Hypothalamus (tissue), 51 donors: Measurements from ENCODE around the gene AJAP1.

Source experiments
- DNase-seq, 51 donors: peaks; one replicate each; lab custom pipeline; 2025; lab: John Stamatoyannopoulos, UW

The AJAP1 gene

GRCh38 chr1:4628992-4629391, 25.4 kb upstream of the AJAP1 start:
- no peak for DNase-seq

- no peak for DNase-seq
Measured at GRCh38 chr1:4630561-4630960, 23.8 kb upstream of the AJAP1 start.

DNA sequence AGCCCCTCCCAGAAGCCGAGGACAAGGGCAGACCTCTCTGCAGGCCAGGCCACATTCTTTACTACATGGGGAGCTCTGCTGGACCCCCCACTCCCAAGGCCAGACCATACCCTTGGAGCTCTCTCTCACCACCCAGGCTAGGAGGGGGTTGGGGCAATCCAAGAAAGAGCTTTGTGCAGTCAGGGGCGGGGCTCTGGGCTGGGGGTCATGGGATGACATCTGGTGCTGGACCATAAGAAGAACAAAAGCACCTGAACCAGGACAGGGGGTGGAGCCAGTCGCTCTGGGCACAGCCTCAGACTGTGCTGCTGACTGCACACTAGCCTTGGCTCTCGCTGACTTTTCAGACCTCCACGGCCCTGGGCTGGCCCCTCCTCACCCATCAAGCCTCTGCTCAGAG, 23.1 kb upstream of the AJAP1 start:
- DNase-seq = no peak

DNA sequence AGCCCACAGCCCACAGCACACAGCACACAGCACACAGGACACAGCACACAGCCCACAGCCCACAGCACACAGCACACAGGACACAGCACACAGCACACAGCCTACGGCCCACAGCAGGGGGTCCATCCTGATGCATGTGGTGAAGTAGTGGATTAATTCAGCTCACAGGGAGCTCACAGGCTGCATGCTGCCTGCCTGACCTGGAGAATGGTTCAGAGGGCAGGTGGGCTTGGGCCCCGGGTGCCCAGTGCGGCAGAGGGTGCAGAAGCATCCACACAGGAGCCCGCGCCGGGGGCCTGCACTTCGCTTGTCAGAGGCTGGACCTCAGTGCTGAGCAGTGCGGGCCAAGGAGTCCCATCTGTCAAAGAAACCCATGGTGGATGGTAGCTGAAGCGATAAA, 21.1 kb upstream of the AJAP1 start:
- no peak for DNase-seq

GRCh38 chr1:4634156-4634792, 20.1 kb upstream of the AJAP1 start:
- peak in 1 of 51 donors; percentile 10 for DNase-seq

- DNase-seq = peak in 1 of 51 donors; percentile 2
Measured at GRCh38 chr1:4634793-4635406, 19.5 kb upstream of the AJAP1 start.

DNA sequence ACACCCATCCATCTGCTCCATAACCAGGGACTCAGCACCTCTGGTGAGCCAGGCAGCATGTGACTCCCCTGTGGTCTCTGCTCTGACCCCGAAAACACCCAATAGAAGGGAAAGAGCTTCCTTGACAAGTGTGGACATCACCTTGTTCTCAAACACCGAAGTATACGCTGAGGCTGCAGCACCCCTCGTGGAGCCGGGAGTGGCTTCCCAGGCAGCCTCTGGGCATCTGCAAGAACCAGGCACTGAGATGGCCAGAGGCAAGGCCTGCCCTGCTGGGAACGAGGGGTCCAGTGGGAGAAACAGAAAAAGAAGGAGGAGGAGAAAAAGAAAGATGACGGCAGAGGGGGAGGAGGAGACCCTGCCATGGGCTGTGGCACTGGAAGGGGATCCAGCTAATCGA, 18.2 kb upstream of the AJAP1 start:
- DNase-seq = no peak

DNA sequence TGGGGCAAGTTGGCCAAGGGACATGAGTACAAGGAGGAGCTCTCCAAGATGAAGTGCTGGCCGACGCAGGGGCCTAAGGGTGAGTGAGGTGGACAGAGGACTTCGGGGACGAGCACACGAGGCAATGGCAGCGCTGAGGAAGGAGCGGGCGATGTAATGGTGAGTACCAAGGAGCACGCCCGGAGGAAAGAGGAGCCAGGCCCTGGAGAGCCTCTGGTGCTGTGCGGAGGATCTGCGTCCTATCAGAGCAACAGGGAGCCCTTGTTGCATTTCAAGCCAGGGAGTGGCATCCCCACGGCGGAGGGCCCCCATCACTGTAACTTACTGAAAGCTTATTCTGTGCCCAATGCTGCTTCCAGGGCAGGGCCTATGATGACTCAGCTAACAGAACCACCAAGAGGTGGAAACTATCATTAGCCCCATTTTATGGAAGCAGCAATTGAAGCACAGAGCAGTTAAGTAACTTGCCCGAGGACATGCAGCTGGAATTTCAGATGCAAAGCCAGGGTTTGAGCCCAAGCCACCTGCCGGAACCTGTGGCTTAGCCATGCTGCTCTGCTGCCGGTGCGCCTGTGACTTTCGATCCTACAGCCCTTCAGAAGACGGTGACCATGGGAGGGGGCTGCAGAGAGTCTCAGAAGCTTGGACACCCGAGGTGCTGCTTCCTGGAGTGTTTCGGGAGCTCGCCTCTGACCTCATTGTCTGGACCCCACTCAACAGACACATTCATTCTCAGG, 17.6 kb upstream of the AJAP1 start:
- DNase-seq = no peak

- DNase-seq = no peak
Measured at GRCh38 chr1:4637616-4638344, 16.6 kb upstream of the AJAP1 start.

DNA sequence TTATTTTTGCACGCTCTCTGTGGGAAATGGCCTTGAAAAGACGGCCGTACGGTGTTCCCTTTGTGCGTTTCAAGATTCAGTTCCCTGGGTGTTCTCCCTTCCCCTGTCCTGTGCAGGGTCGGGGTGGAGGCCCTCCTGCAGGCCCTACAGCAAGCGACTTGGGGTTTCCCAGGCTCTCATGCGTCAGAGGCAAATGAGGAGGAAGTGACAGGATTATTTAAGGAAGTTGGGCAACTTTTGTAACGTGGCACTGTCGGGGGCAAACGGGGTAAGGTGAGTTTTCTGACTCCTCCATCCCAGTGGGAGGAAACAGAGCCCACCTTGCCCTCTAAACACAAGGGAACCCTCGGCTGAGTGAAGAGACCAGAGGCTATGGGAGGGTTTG, 16.1 kb upstream of the AJAP1 start:
- no peak for DNase-seq

DNA sequence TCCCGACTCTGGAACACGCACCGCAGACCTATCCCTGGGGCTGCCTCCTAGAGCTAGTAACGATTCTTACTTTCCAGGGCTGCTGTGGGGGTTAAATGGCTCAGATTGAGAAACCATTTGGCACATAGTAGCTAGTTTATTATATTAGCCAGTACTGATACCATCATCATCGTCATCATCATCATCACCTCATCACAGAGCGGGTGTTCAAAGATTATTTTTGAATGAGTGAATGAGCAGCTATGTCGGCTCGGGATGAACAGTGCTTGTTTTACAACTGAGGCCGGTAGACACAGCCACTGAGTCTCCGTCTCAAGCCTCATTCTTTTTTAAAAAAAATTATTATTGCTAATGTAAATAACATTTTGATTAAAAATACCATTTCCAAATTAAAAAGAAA, 13.5 kb upstream of the AJAP1 start:
- DNase-seq = no peak

- no peak for DNase-seq
Measured at GRCh38 chr1:4647391-4647790, 7.0 kb upstream of the AJAP1 start.

DNA sequence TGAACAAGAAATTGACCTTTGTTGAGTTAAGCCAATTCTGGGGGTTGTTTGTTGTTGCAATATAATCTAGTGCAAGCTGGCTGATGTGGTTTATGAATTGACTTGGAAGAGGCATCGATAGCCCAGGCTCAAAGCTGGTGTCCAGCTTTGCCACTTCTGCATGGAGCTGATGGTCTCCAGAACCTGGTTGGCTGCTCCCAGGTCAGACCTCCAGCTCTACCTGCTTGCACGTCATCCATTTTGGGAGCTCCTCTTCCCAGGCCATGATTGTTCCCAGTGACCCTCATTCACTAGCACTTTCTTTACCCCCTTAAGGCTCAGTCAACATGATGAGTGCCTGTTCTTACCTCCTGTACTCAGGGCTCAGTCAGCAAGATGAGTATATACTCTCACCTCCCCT, 5.8 kb upstream of the AJAP1 start:
- no peak for DNase-seq

DNA sequence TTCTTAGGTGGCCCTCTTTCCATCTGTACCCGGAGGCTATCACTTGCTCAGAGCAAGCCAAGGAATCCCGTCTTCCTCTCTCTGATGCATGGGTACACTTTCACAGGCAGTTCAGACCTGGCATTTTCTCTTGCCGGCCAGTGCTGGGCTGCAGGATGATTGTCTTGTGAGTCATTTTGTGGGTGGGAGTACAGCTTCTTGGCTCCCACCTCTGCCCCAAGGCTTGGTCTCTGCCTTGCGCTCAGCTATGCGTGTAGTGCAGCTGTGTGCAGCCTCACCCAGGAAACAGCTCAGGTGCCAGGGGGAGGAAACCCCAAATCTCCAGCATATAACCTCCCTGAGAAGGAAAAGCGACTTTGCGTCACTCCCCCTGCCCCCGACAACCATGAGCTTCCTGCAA, 3.9 kb upstream of the AJAP1 start:
- DNase-seq = no peak

- DNase-seq = no peak
Measured at GRCh38 chr1:4650981-4651380, 3.4 kb upstream of the AJAP1 start.

DNA sequence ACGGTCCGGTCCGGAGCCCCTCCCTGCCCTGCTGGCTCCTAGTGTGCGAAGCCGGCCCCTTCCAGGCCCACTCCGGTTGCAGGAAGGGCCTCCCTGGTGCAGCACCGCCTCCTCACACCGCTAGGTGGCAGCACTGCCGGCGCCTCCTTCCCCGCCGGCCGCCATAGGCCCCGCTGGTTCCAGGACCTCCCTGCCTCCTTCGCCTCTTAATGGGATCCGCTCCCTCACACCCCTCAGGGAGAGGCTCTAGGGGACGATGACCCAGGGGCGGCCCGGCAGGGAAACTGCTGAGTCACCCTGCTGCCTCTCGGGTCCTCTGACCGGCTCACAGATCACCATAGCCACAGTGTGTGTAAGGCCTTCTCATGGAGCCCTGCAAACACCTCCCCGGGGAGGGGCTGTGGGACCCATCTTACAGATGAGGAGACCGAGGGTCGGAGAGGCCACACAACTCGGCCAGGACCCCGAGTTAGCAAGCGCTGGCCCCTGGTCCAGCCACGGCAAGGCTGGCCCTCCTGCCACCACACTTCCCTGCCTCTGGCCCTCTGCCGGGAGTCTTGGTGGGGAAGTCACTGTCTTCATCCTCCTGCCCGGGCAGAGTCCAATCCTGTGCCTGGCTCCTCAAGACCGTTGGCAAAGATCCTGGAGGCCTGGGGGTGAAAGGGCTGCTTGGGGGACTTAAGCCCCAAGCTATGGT, 1.6 kb upstream of the AJAP1 start:
- peak in 42 of 51 donors; percentile 7 to 78 (median 42) for DNase-seq

DNA sequence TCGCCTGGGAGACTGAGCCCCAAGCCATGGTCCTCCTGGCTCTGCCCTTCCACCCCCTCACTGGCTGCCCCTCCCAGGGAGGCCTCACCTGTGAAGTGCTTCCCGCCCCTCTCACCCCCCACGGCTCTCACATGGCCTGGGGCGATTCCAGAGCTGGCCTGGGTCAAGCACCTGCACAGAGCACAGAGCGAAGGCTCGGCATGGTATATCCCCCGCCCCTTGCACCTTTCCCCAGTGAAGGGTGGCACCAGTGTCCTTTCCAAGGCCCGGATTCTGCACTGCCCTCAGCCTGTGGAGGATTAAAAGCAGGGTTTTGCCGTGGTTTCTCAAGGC, 1.1 kb upstream of the AJAP1 start:
- DNase-seq = no peak

DNA sequence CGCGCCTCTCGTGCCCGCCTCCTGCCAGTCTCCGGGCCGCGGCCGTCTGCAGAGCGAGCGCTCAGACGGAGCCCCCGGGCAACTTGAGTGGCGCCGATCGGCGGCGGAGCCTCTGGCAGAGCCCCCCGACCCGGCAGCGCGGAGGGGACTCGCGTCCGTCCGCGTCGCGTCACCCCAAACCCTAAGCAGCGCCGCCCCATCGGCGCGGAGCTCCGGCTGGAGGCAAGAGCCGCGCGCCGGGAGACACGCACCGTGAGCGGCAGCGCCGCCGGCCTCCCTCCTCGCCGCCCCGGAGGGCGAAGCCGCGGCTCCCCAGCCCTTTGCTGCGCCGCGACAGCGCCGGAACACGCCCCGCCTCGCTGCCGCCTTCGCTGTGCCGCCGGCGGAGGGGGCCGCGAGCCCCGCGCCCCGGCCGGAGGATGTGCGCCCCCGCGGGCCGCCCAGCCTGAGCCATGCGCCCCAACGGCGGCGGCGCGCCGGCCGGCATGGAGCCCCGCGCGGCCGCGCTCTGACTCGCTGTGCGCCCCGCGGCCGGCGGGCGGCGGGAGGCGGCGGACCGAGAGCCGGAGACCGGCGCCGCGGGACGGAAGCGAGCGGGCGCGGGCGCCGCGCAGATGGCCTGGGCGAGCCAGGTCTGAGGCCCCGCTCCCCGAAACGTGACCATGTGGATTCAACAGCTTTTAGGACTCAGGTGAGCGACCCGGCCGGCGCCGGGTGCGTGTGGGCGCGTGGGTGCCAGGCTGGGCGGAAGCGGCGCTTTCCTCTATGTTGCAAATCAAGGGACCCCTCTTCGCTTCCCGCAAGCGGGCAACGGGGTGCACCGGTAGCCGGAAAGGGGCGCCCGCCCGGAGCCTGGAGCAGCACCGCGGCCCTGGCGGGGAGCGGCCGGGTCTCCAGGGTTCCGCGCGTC, 610 bp downstream of the AJAP1 start:
- peak in 4 of 51 donors; percentile 29 to 53 (median 48) for DNase-seq

DNA sequence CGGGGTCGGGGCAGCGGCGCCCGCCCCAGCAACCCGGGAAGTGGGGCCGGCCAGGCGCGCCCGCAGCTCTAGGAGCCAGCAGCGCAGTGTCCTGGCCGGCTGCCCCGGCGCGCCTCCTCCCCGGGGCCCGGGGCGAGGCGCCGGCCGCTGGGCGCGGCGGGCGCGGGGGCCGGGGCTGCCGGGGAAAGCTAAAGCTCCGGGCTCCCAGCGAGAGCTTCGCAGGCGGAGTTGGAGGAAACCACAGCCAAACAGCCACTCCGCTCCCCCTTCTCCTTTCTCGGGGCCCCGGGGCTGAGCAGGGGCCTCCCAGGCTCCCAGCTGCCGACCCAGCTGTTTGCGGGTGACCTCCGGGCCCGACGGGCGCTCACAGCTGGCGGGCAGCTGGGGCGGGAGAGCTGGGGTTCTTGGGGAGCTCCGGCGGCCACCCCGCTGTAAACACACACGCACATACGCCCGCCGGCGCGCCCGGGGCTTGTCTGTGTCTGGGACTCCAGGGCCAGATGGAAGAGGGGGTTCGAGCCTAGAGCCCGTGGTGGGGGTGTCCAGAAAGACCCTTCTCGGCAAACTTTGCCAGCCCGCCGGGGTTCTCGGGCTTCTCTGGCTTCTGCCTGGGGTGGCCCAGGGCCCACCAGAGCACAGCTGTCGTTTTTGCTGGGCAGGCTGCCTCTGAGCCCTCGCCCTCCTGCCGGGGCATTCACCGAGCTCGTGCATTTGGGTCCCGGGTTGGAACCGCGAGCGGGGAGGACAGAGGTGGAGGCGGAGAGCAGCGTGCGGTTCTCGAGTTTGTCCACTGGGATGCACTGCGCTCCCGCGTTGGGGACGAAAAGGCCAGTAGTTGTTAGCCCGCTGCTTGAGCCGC, 1.5 kb downstream of the AJAP1 start:
- DNase-seq = peak in 50 of 51 donors; percentile 26 to 92 (median 78)
